ENCODE data around the gene PRAMEF33.
"Not testable (repeated sequence)": the region's sequence is repeated elsewhere in the genome, so short reads cannot be mapped to it uniquely, and the experiment has no call there.

DNA sequence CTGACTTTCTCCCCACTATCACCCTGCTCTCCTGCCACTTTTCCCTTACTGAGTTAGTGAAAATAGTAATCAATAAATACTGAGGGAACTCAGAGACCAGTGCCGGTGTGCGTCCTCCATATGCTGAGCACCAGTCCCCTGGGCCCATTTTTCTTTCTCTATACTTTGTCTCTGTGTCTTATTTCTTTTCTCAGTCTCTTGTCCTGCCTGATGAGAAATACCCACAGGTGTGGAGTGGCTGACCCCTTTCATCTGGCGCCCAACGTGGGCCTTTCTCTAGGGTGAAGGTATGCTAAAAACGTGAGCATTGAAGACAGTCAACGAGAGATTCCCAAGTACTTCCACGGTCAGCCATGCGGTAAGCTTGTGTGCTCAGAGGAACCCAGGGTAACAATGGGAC is 50.1 kb downstream of the PRAMEF33 start:
- TF ChIP-seq, protein P1, sequence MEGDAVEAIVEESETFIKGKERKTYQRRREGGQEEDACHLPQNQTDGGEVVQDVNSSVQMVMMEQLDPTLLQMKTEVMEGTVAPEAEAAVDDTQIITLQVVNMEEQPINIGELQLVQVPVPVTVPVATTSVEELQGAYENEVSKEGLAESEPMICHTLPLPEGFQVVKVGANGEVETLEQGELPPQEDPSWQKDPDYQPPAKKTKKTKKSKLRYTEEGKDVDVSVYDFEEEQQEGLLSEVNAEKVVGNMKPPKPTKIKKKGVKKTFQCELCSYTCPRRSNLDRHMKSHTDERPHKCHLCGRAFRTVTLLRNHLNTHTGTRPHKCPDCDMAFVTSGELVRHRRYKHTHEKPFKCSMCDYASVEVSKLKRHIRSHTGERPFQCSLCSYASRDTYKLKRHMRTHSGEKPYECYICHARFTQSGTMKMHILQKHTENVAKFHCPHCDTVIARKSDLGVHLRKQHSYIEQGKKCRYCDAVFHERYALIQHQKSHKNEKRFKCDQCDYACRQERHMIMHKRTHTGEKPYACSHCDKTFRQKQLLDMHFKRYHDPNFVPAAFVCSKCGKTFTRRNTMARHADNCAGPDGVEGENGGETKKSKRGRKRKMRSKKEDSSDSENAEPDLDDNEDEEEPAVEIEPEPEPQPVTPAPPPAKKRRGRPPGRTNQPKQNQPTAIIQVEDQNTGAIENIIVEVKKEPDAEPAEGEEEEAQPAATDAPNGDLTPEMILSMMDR (IDR thresholded peaks at IDR 0.05): not testable (repeated sequence)
- not testable (repeated sequence) for TF ChIP-seq POLR2AphosphoS5, POLR2A (IDR thresholded peaks at IDR 0.05)
